Astrocyte of the hippocampus (primary cell): ENCODE measurements around the gene RBMS1.

Experiments
- DNase-seq: peaks from one replicate; pipeline ENCODE4 v3.0.0; 2011; ENCODE audit warnings: low read depth, low spot score

Gene RBMS1

GRCh38 chr2:160224507-160224906 lies 269.1 kb downstream of the RBMS1 start:
- no peak for DNase-seq

DNA sequence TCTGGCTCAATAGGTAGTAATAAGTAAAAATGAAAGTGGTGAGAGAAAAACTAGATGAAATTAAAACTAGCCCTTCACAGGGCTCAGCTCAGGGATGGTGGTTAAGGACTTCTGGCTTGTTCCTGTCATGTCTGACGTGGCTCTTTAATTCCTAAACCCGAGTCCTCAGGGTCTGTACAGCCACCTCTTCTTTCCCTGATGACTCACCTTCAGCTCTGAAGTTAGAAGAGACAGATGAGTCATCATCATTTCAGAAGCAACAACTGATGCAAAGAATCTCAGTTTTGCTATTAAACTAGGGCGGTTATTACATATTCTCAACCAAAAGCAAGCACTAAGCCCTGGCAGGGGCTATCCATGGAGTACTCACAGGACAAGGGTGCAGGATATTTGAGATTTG lies 269.5 kb downstream of the RBMS1 start:
- peak; percentile 92 for DNase-seq

DNA sequence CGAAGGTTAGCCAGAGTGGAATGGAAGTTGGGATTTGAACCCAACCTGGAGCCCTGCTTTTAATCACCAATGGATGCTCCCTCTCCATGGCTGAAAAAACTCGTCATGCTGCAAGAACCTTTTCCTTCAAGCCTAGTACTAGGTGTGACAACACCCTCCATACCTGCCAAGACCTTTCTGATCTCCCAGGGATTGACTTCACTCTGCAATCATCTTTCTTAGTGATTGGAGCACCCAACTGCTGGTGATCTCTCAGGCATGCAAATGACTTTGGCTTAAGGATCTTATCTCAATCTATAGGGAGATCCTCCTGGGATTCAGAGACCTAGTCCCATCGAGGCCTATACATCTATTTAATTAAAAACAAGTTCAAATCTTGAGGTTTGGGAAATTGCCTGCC lies 270.0 kb downstream of the RBMS1 start:
- DNase-seq, result no peak

DNA sequence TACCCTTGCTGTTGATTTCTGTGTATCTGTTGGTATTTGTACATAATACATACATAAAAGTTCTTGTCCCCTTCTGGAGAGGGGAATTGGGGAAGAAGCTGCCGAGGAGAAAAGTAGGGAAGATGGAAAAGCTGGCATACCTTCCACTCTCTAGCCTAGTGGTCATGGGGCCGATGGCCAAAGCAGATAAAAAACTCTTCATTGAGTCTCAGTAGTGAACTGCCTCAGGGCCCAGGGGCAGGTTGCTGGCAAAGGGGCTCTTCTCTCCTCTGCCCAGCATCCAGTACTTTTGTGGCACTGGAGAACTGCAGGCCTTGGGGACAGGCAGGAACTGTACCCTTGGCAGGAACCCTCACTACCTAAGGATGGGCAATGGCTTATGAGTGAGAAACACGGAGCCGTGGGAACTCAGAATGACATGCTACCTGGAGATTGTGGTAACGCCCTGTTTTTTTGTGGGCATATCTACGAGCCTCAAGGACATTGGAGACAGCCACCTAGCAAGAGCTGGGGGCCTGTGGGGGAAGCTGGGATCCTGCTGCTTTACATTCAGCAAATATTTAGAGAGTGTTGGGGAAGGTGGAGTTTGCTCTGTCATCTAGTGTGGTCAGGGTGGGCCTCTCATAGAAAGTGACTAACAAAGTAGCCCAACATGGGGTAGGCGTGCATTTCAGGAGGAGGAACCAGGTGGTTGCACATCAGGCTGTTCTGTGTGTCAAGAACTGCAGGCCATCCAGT lies 270.9 kb downstream of the RBMS1 start:
- no peak for DNase-seq
